GM12878 (cell line): ENCODE measurements around the gene LILRB4. TPM values are rescaled to one million over a fixed set of nuclear protein-coding genes. Genes with fewer than 3 reads are reported as not detected.
A peak's percentile ranks its signal among the peaks of the same experiment; 100 is the strongest.

ENCODE experiments used
- ATAC-seq: fragments of 200-7000 bp; cut with Tn5 transposase; 3 replicates; pipeline ENCODE4 v1.9.1; 2020; ENCODE audit warnings: mild to moderate bottlenecking, moderate library complexity
- BruUV-seq: library from RNA; stranded (reverse); fragments of 400-500 nt; replicated peaks from 2 replicates; lab custom pipeline; 2021; lab: Mats Ljungman, UMichigan
- CTCF ChIA-PET: fragments of 300-600 bp; sonication (Branson Sonifier 250); formaldehyde crosslinking; extraction: SDS; loops from one replicate; lab custom pipeline; 2021; ENCODE audit warnings: inconsistent platforms; lab: Yijun Ruan, JAX
- POLR2A ChIA-PET: fragments of 350-600 bp; formaldehyde crosslinking; extraction: SDS; loops from one replicate; lab custom pipeline; 2021; ENCODE audit warnings: inconsistent platforms; lab: Charles Lee
- RAD21 ChIA-PET: fragments of 300-600 bp; sonication (Branson Sonifier 250); formaldehyde crosslinking; loops from one replicate; lab custom pipeline; 2023; ENCODE audit warnings: antibody characterized with exemption; ENCODE audit not compliant: unreplicated experiment; lab: Charles Lee
- SMC1A ChIA-PET: fragments of 300-600 bp; sonication (Branson Sonifier 250); formaldehyde crosslinking; loops from one replicate; lab custom pipeline; 2023; ENCODE audit not compliant: unreplicated experiment, uncharacterized antibody; lab: Charles Lee
- DNase-seq: peaks from one replicate; pipeline ENCODE4 v3.0.0-alpha.2; 2011; ENCODE audit warnings: low read depth, low spot score
- FAIRE-seq: peaks from 3 replicates; lab custom pipeline; 2011; peaks lifted over from hg19 to GRCh38; lab: Jason Lieb, UNC
- H2AFZ ChIP-seq: 2 replicates; pipeline ENCODE4 v1.6.0; 2011; ENCODE audit warnings: low read depth, low read length, control low read depth; ENCODE audit not compliant: control insufficient read depth
- H3K27ac ChIP-seq: 2 replicates; pipeline ENCODE4 v1.5.1; 2011; ENCODE audit warnings: control low read depth; ENCODE audit not compliant: control insufficient read depth, insufficient read depth
- H3K27me3 ChIP-seq, 2 experiments: replicated peaks in 1 of 2; 2 replicates each; pipeline versions ENCODE4 v1.6.0 to v1.6.1; 2011; ENCODE audit warnings: low read length in 1 of 2; ENCODE audit not compliant: control insufficient read depth in 2 of 2, insufficient read depth in 2 of 2
- H3K36me3 ChIP-seq, 2 experiments: 2 replicates each; pipeline ENCODE4 v1.5.1; 2011; ENCODE audit warnings: low read length in 1 of 2; ENCODE audit not compliant: control insufficient read depth in 2 of 2, insufficient read depth in 2 of 2
- H3K4me1 ChIP-seq: 2 replicates; pipeline ENCODE4 v1.6.1; 2011; ENCODE audit warnings: mild to moderate bottlenecking, low read length, moderate library complexity, mixed read lengths; ENCODE audit not compliant: control insufficient read depth, insufficient read depth
- H3K4me2 ChIP-seq: 2 replicates; pipeline ENCODE4 v1.6.0; 2011; ENCODE audit warnings: control low read depth; ENCODE audit not compliant: control insufficient read depth, insufficient read depth
- H3K4me3 ChIP-seq: fragments of 200-600 bp; sonication (generic); 2 replicates; pipeline ENCODE4 v1.5.1; 2016
- H3K79me2 ChIP-seq: 2 replicates; pipeline ENCODE4 v1.6.0; 2011; ENCODE audit warnings: low read length; ENCODE audit not compliant: control insufficient read depth, insufficient read depth
- H3K9ac ChIP-seq: 2 replicates; pipeline ENCODE4 v1.8.0; 2011; ENCODE audit warnings: low read length, control low read depth, mixed read lengths; ENCODE audit not compliant: control insufficient read depth, insufficient read depth
- H3K9me3 ChIP-seq: replicated peaks from 3 replicates; pipeline ENCODE4 v1.5.1; 2011; ENCODE audit warnings: mild to moderate bottlenecking, low read length; ENCODE audit not compliant: control insufficient read depth, insufficient read depth
- H4K20me1 ChIP-seq: 2 replicates; pipeline ENCODE4 v1.6.0; 2011; ENCODE audit not compliant: control insufficient read depth, insufficient read depth
- ASH2L ChIP-seq: fragments of 300-600, 200-600 bp; sonication (generic); IDR thresholded peaks from 2 replicates; pipeline ENCODE4 v1.6.1; 2017; ENCODE audit warnings: low read depth, mild to moderate bottlenecking, borderline replicate concordance
- BCLAF1 ChIP-seq: fragments of 450-650 bp; IDR thresholded peaks from 2 replicates; pipeline ENCODE4 v1.6.1; 2017; ENCODE audit warnings: antibody characterized with exemption, mild to moderate bottlenecking, moderate library complexity
- CTCF ChIP-seq, 3 experiments: IDR thresholded peaks in 2 of 3; conservative IDR thresholded peaks in 1 of 3; 2 replicates each; pipeline ENCODE4 v1.5.1; 2011; ENCODE audit warnings: low read depth in 3 of 3, low read length in 3 of 3, mild to moderate bottlenecking in 3 of 3, control low read depth in 2 of 3, moderate library complexity in 2 of 3, inconsistent platforms in 1 of 3, mixed read lengths in 1 of 3; ENCODE audit not compliant: control insufficient read depth in 2 of 3, insufficient read depth in 1 of 3; ENCODE audit errors: extremely low read depth in 1 of 3
- HCFC1 ChIP-seq: fragments of 150-350 bp; IDR thresholded peaks from 2 replicates; pipeline ENCODE4 v1.6.1; 2014; ENCODE audit warnings: low read length
- HDAC6 ChIP-seq: fragments of 200-600 bp; sonication (generic); IDR thresholded peaks from one replicate; pipeline ENCODE4 v1.8.0; 2017; ENCODE audit warnings: antibody characterized with exemption; ENCODE audit not compliant: unreplicated experiment
- HSF1 ChIP-seq: fragments of 150-350 bp; IDR thresholded peaks from 2 replicates; pipeline ENCODE4 v1.6.1; 2014; ENCODE audit warnings: mild to moderate bottlenecking, low read depth, low read length
- IKZF1 ChIP-seq: fragments of 450-650 bp; conservative IDR thresholded peaks from 2 replicates; pipeline ENCODE4 v1.6.1; 2017; ENCODE audit warnings: antibody characterized with exemption, mild to moderate bottlenecking
- RAD21 ChIP-seq: IDR thresholded peaks from 2 replicates; pipeline ENCODE4 v1.6.1; 2011; ENCODE audit warnings: mild to moderate bottlenecking, low read depth, low read length, moderate library complexity; ENCODE audit not compliant: insufficient read depth
- RBBP5 ChIP-seq: fragments of 200-600 bp; sonication (generic); conservative IDR thresholded peaks from 2 replicates; pipeline ENCODE4 v1.6.1; 2016
- SIN3A ChIP-seq: IDR thresholded peaks from 2 replicates; pipeline ENCODE4 v1.6.1; 2012; ENCODE audit warnings: low read depth, low read length, improper control_type of control experiment
- SMC3 ChIP-seq: IDR thresholded peaks from 2 replicates; pipeline ENCODE4 v1.6.1; 2011; ENCODE audit warnings: low read length, improper control_type of control experiment, borderline replicate concordance
- YBX1 ChIP-seq: fragments of 450-650 bp; IDR thresholded peaks from 2 replicates; pipeline ENCODE4 v1.6.1; 2016; ENCODE audit warnings: antibody characterized with exemption
- YY1 ChIP-seq: IDR thresholded peaks from 2 replicates; pipeline ENCODE4 v1.6.1; 2011; ENCODE audit warnings: low read depth, mild to moderate bottlenecking, low read length
- WGBS: methylation state at CpG from one replicate; pipeline ENCODE4 v1.1.6; 2016; ENCODE audit warnings: low lambda C conversion rate; ENCODE audit not compliant: insufficient replicate concordance, insufficient coverage; ENCODE audit errors: missing lambda C conversion rate; 5-methylcytosine and 5-hydroxymethylcytosine counted together
- in situ Hi-C: fragments of 300-500 bp; cut with MboI; formaldehyde crosslinking; loops from 9 replicates; pipeline ENCODE4 v1.14.3; 2018; ENCODE audit warnings: mixed read lengths
- intact Hi-C: fragments of 100-400 bp; cut with micrococcal nuclease; formaldehyde crosslinking; loops from one replicate; pipeline ENCODE4 v1.14.2; 2022; ENCODE audit not compliant: unreplicated experiment
- polyA plus RNA-seq, 11 experiments: library from polyadenylated mRNA; depleted of rRNA in 4 of 11; unstranded in 6 of 11; stranded (reverse) in 5 of 11; fragments of >200 nt; fragmentation: Nextera tagmentation in 4 of 11; fragmentation: Illumina TruSeq in 1 of 11; extraction: Ambion mirVana in 4 of 11; extraction: Trizol in 1 of 11; gene quantifications; 1 replicate in 1 of 11; 2 replicates in 10 of 11; pipeline versions ENCODE4 v1.2.1 to v1.2.3, GENCODE V29; 2011 to 2016; ENCODE audit warnings: inconsistent platforms in 2 of 11, missing spikeins in 2 of 11, low read depth in 1 of 11
- total RNA-seq, 4 experiments: library from RNA; depleted of rRNA in 3 of 4; stranded (reverse); fragments of >200 nt in 3 of 4; fragmentation: Illumina TruSeq in 1 of 4; extraction: Trizol in 1 of 4; gene quantifications; 2 replicates each; pipeline versions ENCODE4 v1.2.1 to v1.2.3, GENCODE V29; 2013 to 2021
- TF ChIP-seq, protein P1 (sequence below): IDR thresholded peaks from 2 replicates; pipeline ENCODE4 v1.6.1; 2011; ENCODE audit warnings: borderline replicate concordance, low read depth, mild to moderate bottlenecking, moderate library complexity, low read length; ENCODE audit not compliant: insufficient read depth, poor library complexity, severe bottlenecking

Gene LILRB4
- total and polyA plus RNA-seq, 10 of the 15 experiments (the other 5 are each of a cell fraction or from before 2014, with no cell fraction given) = 2.0 to 39.8 (median 16.0) TPM

GRCh38 chr19:54648129-54648528, 14.7 kb upstream of the LILRB4 start:
- no peak overlapping the region for H3K4me3 ChIP-seq
- no peaks in the 10 kb centered on the region; a peak in 1 of 4 replicates for H3K27me3 ChIP-seq
- H2AFZ ChIP-seq = no peak overlapping the region
- ChIA-PET CTCF (interaction anchor here (0.6 to 20.7 kb wide), 6 partner anchors 9 to 168 kb away, joined by 3 to 842 read pairs (median 4); no protein-coding TSS in a partner anchor), POLR2A (no interaction called here), SMC1A (interaction anchor here (0.7 to 3.1 kb wide), 9 partner anchors 9 to 179 kb away, joined by 3 to 20 read pairs (median 4); no protein-coding TSS in a partner anchor), RAD21 (interaction anchor here (1.0 to 1.4 kb wide), 2 partner anchors 33 to 166 kb away, joined by 3 to 9 read pairs; no protein-coding TSS in a partner anchor)
- no TSS peak for BruUV-seq
- H3K9ac ChIP-seq = no peak overlapping the region
- WGBS = 22% methylated on average over 4 of the region's 4 CpGs
- no peaks in the 10 kb centered on the region; the same call in 2 of the 3 replicates for H3K9me3 ChIP-seq
- DNase-seq (no peak), ATAC-seq (peak; percentile 64), FAIRE-seq (peak; percentile 44)
- in situ Hi-C loops = no loop called here
- no peak overlapping the region for H3K4me2 ChIP-seq
- H4K20me1 ChIP-seq = no peaks in the 10 kb centered on the region
- H3K4me1 ChIP-seq = peaks cover 3% of the 10 kb centered on the region; the same call in 1 of the 2 replicates
- intact Hi-C loops = no loop called here
- H3K36me3 ChIP-seq = no peaks in the 10 kb centered on the region
- H3K27ac ChIP-seq = no peak overlapping the region
- no peaks in the 10 kb centered on the region for H3K79me2 ChIP-seq
- peak in 2 of 3 experiments; percentile 29 to 40; a peak in 3 of 6 replicates for TF ChIP-seq CTCF (IDR thresholded peaks at IDR 0.05 in 2 of 3, conservative IDR thresholded peaks at IDR 0.05 in 1 of 3; ENCODE audit: control insufficient read depth in 2 of 3, extremely low read depth in 1 of 3, insufficient read depth in 1 of 3, low read depth in 3 of 3, low read length in 3 of 3)
- no peak for TF ChIP-seq IKZF1
- no peak for TF ChIP-seq YY1
- TF ChIP-seq SIN3A = no peak
- TF ChIP-seq, protein P1, sequence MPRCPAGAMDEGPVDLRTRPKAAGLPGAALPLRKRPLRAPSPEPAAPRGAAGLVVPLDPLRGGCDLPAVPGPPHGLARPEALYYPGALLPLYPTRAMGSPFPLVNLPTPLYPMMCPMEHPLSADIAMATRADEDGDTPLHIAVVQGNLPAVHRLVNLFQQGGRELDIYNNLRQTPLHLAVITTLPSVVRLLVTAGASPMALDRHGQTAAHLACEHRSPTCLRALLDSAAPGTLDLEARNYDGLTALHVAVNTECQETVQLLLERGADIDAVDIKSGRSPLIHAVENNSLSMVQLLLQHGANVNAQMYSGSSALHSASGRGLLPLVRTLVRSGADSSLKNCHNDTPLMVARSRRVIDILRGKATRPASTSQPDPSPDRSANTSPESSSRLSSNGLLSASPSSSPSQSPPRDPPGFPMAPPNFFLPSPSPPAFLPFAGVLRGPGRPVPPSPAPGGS = no peak
- TF ChIP-seq BCLAF1 = no peak
- peak; percentile 43 for TF ChIP-seq RAD21
- no peak for TF ChIP-seq HCFC1
- no peak for TF ChIP-seq HDAC6
- no peak for TF ChIP-seq ASH2L
- TF ChIP-seq SMC3 = peak; percentile 49; the same call in 1 of the 2 replicates
- TF ChIP-seq RBBP5 = no peak
- no peak for TF ChIP-seq HSF1
- no peak for TF ChIP-seq YBX1
